H1 (cell line): ENCODE results near the gene VPS13D. TPM values are rescaled to one million over a fixed set of nuclear protein-coding genes. Genes with fewer than 3 reads are reported as not detected.

Experiments
- CTCF ChIA-PET: fragments of 300-600 bp; sonication (Branson Sonifier 250); formaldehyde crosslinking; loops from one replicate; lab custom pipeline; 2021; ENCODE audit not compliant: partially characterized antibody; lab: Charles Lee
- POLR2A ChIA-PET: fragments of 300-600 bp; sonication (Branson Sonifier 250); formaldehyde crosslinking; loops from one replicate; lab custom pipeline; 2021; ENCODE audit warnings: inconsistent platforms; ENCODE audit not compliant: partially characterized antibody; lab: Charles Lee
- DNase-seq, 2 experiments: peaks; one replicate each; pipeline versions ENCODE4 v3.0.0 to v3.0.0-alpha.2; 2010 to 2022; ENCODE audit warnings: low spot score in 2 of 2, low read depth in 1 of 2, mixed read lengths in 1 of 2
- FAIRE-seq: peaks from 2 replicates; lab custom pipeline; 2011; peaks lifted over from hg19 to GRCh38; lab: Jason Lieb, UNC
- H2AFZ ChIP-seq: 2 replicates; pipeline ENCODE4 v1.8.1; 2012; ENCODE audit warnings: low read length, inconsistent platforms
- H2AK5ac ChIP-seq: 2 replicates; pipeline ENCODE4 v1.6.1; 2013; ENCODE audit warnings: low read depth, low read length
- H2BK120ac ChIP-seq: replicated peaks from 2 replicates; pipeline ENCODE3; 2013; ENCODE audit warnings: low read depth, low read length, inconsistent platforms
- H2BK12ac ChIP-seq: 2 replicates; pipeline ENCODE4 v1.6.1; 2013; ENCODE audit warnings: low read depth, low read length
- H2BK15ac ChIP-seq: 2 replicates; pipeline ENCODE4 v1.6.1; 2013; ENCODE audit warnings: low read length
- H2BK20ac ChIP-seq: 2 replicates; pipeline ENCODE4 v1.6.1; 2013; ENCODE audit warnings: low read length
- H2BK5ac ChIP-seq: 2 replicates; pipeline ENCODE4 v1.6.1; 2013; ENCODE audit warnings: low read depth, low read length
- H3K14ac ChIP-seq: 2 replicates; pipeline ENCODE4 v1.6.1; 2013; ENCODE audit warnings: inconsistent platforms; ENCODE audit not compliant: insufficient read length
- H3K18ac ChIP-seq: 2 replicates; pipeline ENCODE4 v1.6.1; 2013; ENCODE audit warnings: low read length; ENCODE audit errors: extremely low read depth
- H3K23ac ChIP-seq: 2 replicates; pipeline ENCODE4 v1.6.1; 2013; ENCODE audit warnings: inconsistent platforms; ENCODE audit not compliant: insufficient read length
- H3K23me2 ChIP-seq: 2 replicates; pipeline ENCODE4 v1.6.1; 2013; ENCODE audit warnings: low read depth, low read length
- H3K27ac ChIP-seq: 2 replicates; pipeline ENCODE4 v1.6.1; 2011; ENCODE audit warnings: low read depth, low read length, inconsistent platforms
- H3K27me3 ChIP-seq, 4 experiments: replicated peaks in 1 of 4; 1 replicate in 1 of 4; 2 replicates in 3 of 4; pipeline versions ENCODE4 v1.6.1 to v1.8.1; 2011 to 2013; ENCODE audit warnings: low read length in 3 of 4, mild to moderate bottlenecking in 3 of 4, inconsistent platforms in 2 of 4, mixed read lengths in 2 of 4, moderate library complexity in 1 of 4; ENCODE audit not compliant: control insufficient read depth in 3 of 4, insufficient read depth in 3 of 4; ENCODE audit errors: extremely low read depth in 1 of 4
- H3K36me3 ChIP-seq, 4 experiments: 2 replicates each; pipeline versions ENCODE4 v1.6.1 to v1.8.1; 2011 to 2013; ENCODE audit warnings: mild to moderate bottlenecking in 4 of 4, low read length in 3 of 4, moderate library complexity in 2 of 4, control low read depth in 1 of 4, inconsistent platforms in 1 of 4; ENCODE audit not compliant: insufficient read depth in 4 of 4, control insufficient read depth in 2 of 4
- H3K4ac ChIP-seq: replicated peaks from 2 replicates; pipeline ENCODE3; 2013; ENCODE audit warnings: low read length, low read depth, mixed read lengths, inconsistent platforms; ENCODE audit not compliant: insufficient read length
- H3K4me1 ChIP-seq, 4 experiments: replicated peaks in 1 of 4; 1 replicate in 1 of 4; 2 replicates in 3 of 4; pipeline versions ENCODE4 v1.6.1 to v1.8.1; 2011 to 2013; ENCODE audit warnings: low read length in 3 of 4, inconsistent platforms in 2 of 4, mixed read lengths in 1 of 4; ENCODE audit not compliant: insufficient read depth in 4 of 4, control insufficient read depth in 3 of 4
- H3K4me2 ChIP-seq, 2 experiments: 2 replicates each; pipeline versions ENCODE4 v1.6.1 to v1.8.1; 2011 to 2013; ENCODE audit warnings: low read depth in 2 of 2, low read length in 2 of 2, control low read depth in 1 of 2, inconsistent platforms in 1 of 2, mild to moderate bottlenecking in 1 of 2; ENCODE audit not compliant: insufficient read depth in 1 of 2
- H3K4me3 ChIP-seq, 4 experiments: fragments of 200-600, 300-600 bp in 1 of 4; sonication (generic), shearing (Covaris generic), sonication (Bioruptor Twin) in 1 of 4; 2 replicates each; pipeline versions ENCODE4 v1.5.1 to v1.8.1; 2011 to 2016; ENCODE audit warnings: low read length in 4 of 4, low read depth in 3 of 4, control low read depth in 2 of 4, inconsistent platforms in 2 of 4, mild to moderate bottlenecking in 2 of 4, mixed read lengths in 1 of 4, moderate library complexity in 1 of 4; ENCODE audit not compliant: insufficient read depth in 2 of 4; ENCODE audit errors: extremely low read depth in 1 of 4
- H3K56ac ChIP-seq: replicated peaks from 2 replicates; pipeline ENCODE3; 2013; ENCODE audit warnings: low read depth, mild to moderate bottlenecking, mixed read lengths, low read length, inconsistent platforms; ENCODE audit not compliant: insufficient read length
- H3K79me1 ChIP-seq: 2 replicates; pipeline ENCODE4 v1.6.1; 2013; ENCODE audit warnings: low read depth, low read length, control low read depth
- H3K79me2 ChIP-seq, 2 experiments: 2 replicates each; pipeline versions ENCODE4 v1.6.1 to v1.8.1; 2012 to 2013; ENCODE audit warnings: low read length in 2 of 2, mild to moderate bottlenecking in 2 of 2, inconsistent platforms in 1 of 2; ENCODE audit not compliant: insufficient read depth in 2 of 2, control insufficient read depth in 1 of 2
- H3K9ac ChIP-seq, 4 experiments: replicated peaks in 1 of 4; 1 replicate in 1 of 4; 2 replicates in 3 of 4; pipeline versions ENCODE4 v1.6.1 to v1.8.1; 2011 to 2013; ENCODE audit warnings: low read depth in 3 of 4, low read length in 3 of 4, control low read depth in 2 of 4, mild to moderate bottlenecking in 2 of 4, moderate library complexity in 2 of 4, inconsistent platforms in 1 of 4; ENCODE audit errors: extremely low read depth in 1 of 4
- H3K9me3 ChIP-seq, 2 experiments: 2 replicates each; pipeline versions ENCODE4 v1.6.1 to v1.8.1; 2012 to 2013; ENCODE audit warnings: mild to moderate bottlenecking in 2 of 2, moderate library complexity in 2 of 2, control low read depth in 1 of 2, inconsistent platforms in 1 of 2, low read depth in 1 of 2, low read length in 1 of 2, mixed read lengths in 1 of 2; ENCODE audit not compliant: insufficient read depth in 2 of 2
- H4K20me1 ChIP-seq, 2 experiments: replicated peaks in 1 of 2; 2 replicates each; pipeline versions ENCODE3 to v1.8.1; 2011 to 2013; ENCODE audit warnings: inconsistent platforms in 2 of 2, low read length in 2 of 2, mild to moderate bottlenecking in 1 of 2; ENCODE audit not compliant: insufficient read depth in 2 of 2, control insufficient read depth in 1 of 2
- H4K5ac ChIP-seq: 2 replicates; pipeline ENCODE4 v1.6.1; 2013; ENCODE audit warnings: low read length, low read depth, mixed read lengths, inconsistent platforms; ENCODE audit not compliant: insufficient read length
- H4K8ac ChIP-seq: 2 replicates; pipeline ENCODE4 v1.8.0; 2013; ENCODE audit warnings: mild to moderate bottlenecking, moderate library complexity, low read length, inconsistent platforms; ENCODE audit not compliant: insufficient read depth; ENCODE audit errors: extremely low read depth
- H4K91ac ChIP-seq: replicated peaks from 2 replicates; pipeline ENCODE3; 2013; ENCODE audit warnings: low read length, mixed read lengths, inconsistent platforms; ENCODE audit not compliant: insufficient read length
- ATF2 ChIP-seq: IDR thresholded peaks from 2 replicates; pipeline ENCODE4 v1.6.1; 2012; ENCODE audit warnings: low read length, inconsistent platforms
- CHD1 ChIP-seq: IDR thresholded peaks from 2 replicates; pipeline ENCODE4 v1.6.1; 2012; ENCODE audit warnings: low read depth, low read length, improper control_type of control experiment
- CTCF ChIP-seq, 3 experiments: IDR thresholded peaks; 1 replicate in 2 of 3; 2 replicates in 1 of 3; pipeline versions ENCODE4 v1.5.1 to v1.6.1; 2011; ENCODE audit warnings: low read length in 3 of 3, mild to moderate bottlenecking in 3 of 3, inconsistent platforms in 2 of 3, low read depth in 1 of 3, moderate library complexity in 1 of 3; ENCODE audit not compliant: insufficient read depth in 1 of 3; ENCODE audit errors: control extremely low read depth in 1 of 3
- KDM4A ChIP-seq: IDR thresholded peaks from one replicate; pipeline ENCODE4 v1.7.1; 2012; ENCODE audit warnings: low read depth, mild to moderate bottlenecking, moderate library complexity, low read length, inconsistent platforms; ENCODE audit not compliant: severe bottlenecking
- RBBP5 ChIP-seq: IDR thresholded peaks from 2 replicates; pipeline ENCODE4 v1.7.1; 2012; ENCODE audit warnings: low read depth, mild to moderate bottlenecking, inconsistent platforms, low read length, moderate library complexity, borderline replicate concordance
- WGBS, 2 experiments: shearing (Covaris generic) in 1 of 2; methylation state at CpG; one replicate each; pipeline versions ENCODE4 v1.1.6 to v1.1.7; 2013 to 2015; ENCODE audit warnings: low lambda C conversion rate in 2 of 2, mixed read lengths in 2 of 2, inconsistent platforms in 1 of 2, low coverage in 1 of 2, missing lambda C conversion rate in 1 of 2; ENCODE audit not compliant: insufficient replicate concordance in 2 of 2, insufficient coverage in 1 of 2, insufficient read length in 1 of 2; ENCODE audit errors: extremely low coverage in 1 of 2, missing lambda C conversion rate in 1 of 2; 5-methylcytosine and 5-hydroxymethylcytosine counted together
- polyA plus RNA-seq, 7 experiments: library from polyadenylated mRNA; depleted of rRNA in 3 of 7; stranded (reverse) in 5 of 7; unstranded in 2 of 7; fragments of >200 nt in 5 of 7; fragments of 200-250 nt in 2 of 7; gene quantifications; 1 replicate in 5 of 7; 2 replicates in 1 of 7; 4 replicates in 1 of 7; pipeline versions ENCODE4 v1.2.1 to v1.2.3, GENCODE V29; 2011 to 2013; ENCODE audit warnings: missing spikeins in 2 of 7, mixed read lengths in 2 of 7
- total RNA-seq: library from RNA; stranded (reverse); fragmentation: NEBNext Ultra II Directional; extraction: Animal tissue kit (Norgen Biotek cat#: 25700); gene quantifications from 2 replicates; pipeline ENCODE4 v1.2.1, GENCODE V29; 2021

VPS13D gene
- total and polyA plus RNA-seq, 2 of the 8 experiments (the other 6 are each of a cell fraction or from before 2014, with no cell fraction given): 10.9 to 31.2 TPM

- Histone ChIP-seq H2BK5ac (no peak overlapping the region), H2AFZ (no peak overlapping the region), H3K4me3 (no peak overlapping the region), H3K56ac (no peak overlapping the region), H3K9me3 (no peaks in the 10 kb centered on the region), H2BK15ac (no peak overlapping the region), H3K79me2 (no peaks in the 10 kb centered on the region), H3K27me3 (no peaks in the 10 kb centered on the region), H4K5ac (no peak overlapping the region), H2BK20ac (no peak overlapping the region), H3K4me1 (no peaks in the 10 kb centered on the region), H3K23ac (no peak overlapping the region), H3K4ac (no peak overlapping the region), H2BK120ac (no peak overlapping the region), H4K91ac (no peak overlapping the region), H2BK12ac (no peak overlapping the region), H3K9ac (no peak overlapping the region), H4K20me1 (peaks cover 0 to 2% of the 10 kb centered on the region in 2 experiments), H3K4me2 (no peak overlapping the region), H3K14ac (no peak overlapping the region), H4K8ac (no peak overlapping the region), H3K27ac (no peak overlapping the region), H3K18ac (no peak overlapping the region), H2AK5ac (no peak overlapping the region), H3K36me3 (peaks cover 0 to 13% (median 3%) of the 10 kb centered on the region in 4 experiments; a peak in 6 of 8 replicates), H3K79me1 (no peaks in the 10 kb centered on the region), H3K23me2 (no peaks in the 10 kb centered on the region)
- TF ChIP-seq ATF2 (no peak), CTCF (IDR thresholded peaks at IDR 0.05; ENCODE audit: control extremely low read depth in 1 of 3, insufficient read depth in 1 of 3, low read depth in 1 of 3, low read length in 3 of 3) (no peak), RBBP5 (no peak), CHD1 (no peak), KDM4A (no peak)
- no peak for FAIRE-seq
- ChIA-PET CTCF (interaction anchor here (1.3 kb wide), 1 partner anchor 16 kb away, joined by 3 read pairs; no protein-coding TSS in a partner anchor), POLR2A (no interaction called here)
- DNase-seq: no peak
- WGBS, 2 experiments: 86% methylated on average over 3 of the region's 5 CpGs; no CpG with 5 or more reads in 1 of the 2 experiments
These were observed 97.2 kb downstream of the VPS13D start for GRCh38 chr1:12326986-12327385.
